HEK293T (cell line): ENCODE results near the gene LRMDA.

ENCODE experiments used
- CTCF ChIA-PET: fragments of 350-600 bp; formaldehyde crosslinking; extraction: SDS; loops from one replicate; lab custom pipeline; 2021; ENCODE audit warnings: antibody characterized with exemption, inconsistent platforms; lab: Yijun Ruan, JAX
- POLR2A ChIA-PET: fragments of 350-600 bp; formaldehyde crosslinking; extraction: SDS; loops from one replicate; lab custom pipeline; 2020; ENCODE audit warnings: antibody characterized with exemption, inconsistent platforms; lab: Yijun Ruan, JAX
- DNase-seq: peaks from one replicate; pipeline ENCODE4 v3.0.0; 2012; ENCODE audit warnings: mixed read lengths; ENCODE audit errors: extremely low spot score
- ARNT ChIP-seq: fragments of 450-650 bp; IDR thresholded peaks from 2 replicates; pipeline ENCODE4 v1.6.1; 2017; ENCODE audit warnings: mild to moderate bottlenecking
- BHLHE40 ChIP-seq: fragments of 450-650 bp; IDR thresholded peaks from 2 replicates; pipeline ENCODE4 v1.6.1; 2016; ENCODE audit warnings: mild to moderate bottlenecking, moderate library complexity, borderline replicate concordance
- CTBP1 ChIP-seq: fragments of 450-650 bp; IDR thresholded peaks from 2 replicates; pipeline ENCODE4 v1.6.1; 2016; ENCODE audit warnings: borderline replicate concordance
- ELF4 ChIP-seq: fragments of 450-650 bp; IDR thresholded peaks from 2 replicates; pipeline ENCODE4 v1.6.1; 2017; ENCODE audit warnings: antibody characterized with exemption
- FOXA1 ChIP-seq: fragments of 450-650 bp; IDR thresholded peaks from 2 replicates; pipeline ENCODE4 v1.6.1; 2016; ENCODE audit warnings: mild to moderate bottlenecking
- FOXK2 ChIP-seq: fragments of 450-650 bp; IDR thresholded peaks from 2 replicates; pipeline ENCODE4 v1.6.1; 2016; ENCODE audit warnings: mild to moderate bottlenecking
- FOXM1 ChIP-seq: fragments of 450-650 bp; IDR thresholded peaks from 2 replicates; pipeline ENCODE4 v1.6.1; 2017; ENCODE audit warnings: mild to moderate bottlenecking, borderline replicate concordance
- HDGF ChIP-seq: fragments of 450-650 bp; IDR thresholded peaks from 2 replicates; pipeline ENCODE4 v1.6.1; 2017; ENCODE audit warnings: antibody characterized with exemption, borderline replicate concordance
- L3MBTL2 ChIP-seq: fragments of 450-650 bp; conservative IDR thresholded peaks from 2 replicates; pipeline ENCODE4 v1.6.1; 2016; ENCODE audit warnings: mild to moderate bottlenecking
- LEF1 ChIP-seq: fragments of 450-650 bp; IDR thresholded peaks from 2 replicates; pipeline ENCODE4 v1.6.1; 2017; ENCODE audit warnings: mild to moderate bottlenecking, borderline replicate concordance
- NFRKB ChIP-seq: fragments of 450-650 bp; IDR thresholded peaks from 2 replicates; pipeline ENCODE4 v1.6.1; 2016; ENCODE audit warnings: mild to moderate bottlenecking, moderate library complexity
- PKNOX1 ChIP-seq: fragments of 450-650 bp; IDR thresholded peaks from 2 replicates; pipeline ENCODE4 v1.6.1; 2016
- SP1 ChIP-seq: fragments of 450-650 bp; IDR thresholded peaks from 2 replicates; pipeline ENCODE4 v1.6.1; 2017
- SUZ12 ChIP-seq: fragments of 450-650 bp; IDR thresholded peaks from 2 replicates; pipeline ENCODE4 v1.6.1; 2016; ENCODE audit warnings: mild to moderate bottlenecking
- TARDBP ChIP-seq: fragments of 450-650 bp; IDR thresholded peaks from 2 replicates; pipeline ENCODE4 v1.6.1; 2016
- ZNF384 ChIP-seq: fragments of 450-650 bp; IDR thresholded peaks from 2 replicates; pipeline ENCODE4 v1.6.1; 2016

Gene LRMDA

GRCh38 chr10:75860009-75860408 is 428.6 kb downstream of the LRMDA start:
- DNase-seq, result no peak
- CTCF ChIA-PET, result no interaction called here
- TF ChIP-seq ARNT (no peak), FOXK2 (no peak)
- POLR2A ChIA-PET, result no interaction called here

GRCh38 chr10:75861582-75861981 is 430.2 kb downstream of the LRMDA start:
- ChIA-PET POLR2A (no interaction called here), CTCF (no interaction called here)
- DNase-seq, result no peak
- TF ChIP-seq BHLHE40 (no peak), ARNT (no peak), FOXM1 (no peak), TARDBP (no peak), FOXA1 (no peak), ELF4 (no peak), SUZ12 (no peak), FOXK2 (no peak), L3MBTL2 (no peak), PKNOX1 (no peak), HDGF (no peak), CTBP1 (no peak), ZNF384 (no peak), NFRKB (no peak)

- ChIA-PET CTCF (no interaction called here), POLR2A (no interaction called here)
- no peak for DNase-seq
- peak; percentile 74 for TF ChIP-seq PKNOX1
- no peak for TF ChIP-seq BHLHE40
These were observed 431.5 kb downstream of the LRMDA start for GRCh38 chr10:75862935-75863334.

- no peak for DNase-seq
- TF ChIP-seq TARDBP, result no peak
- TF ChIP-seq PKNOX1, result peak; percentile 71
- CTCF ChIA-PET, result interaction anchor here (0.5 kb wide), 1 partner anchor 110 kb away, joined by 3 read pairs; no protein-coding TSS in a partner anchor
- POLR2A ChIA-PET, result no interaction called here
These were observed 433.3 kb downstream of the LRMDA start for GRCh38 chr10:75864717-75865116.

GRCh38 chr10:75865413-75866299 is 434.2 kb downstream of the LRMDA start:
- CTCF ChIA-PET, result interaction anchor here (0.6 kb wide), 1 partner anchor 635 kb away, joined by 4 read pairs; no protein-coding TSS in a partner anchor
- no peak for TF ChIP-seq L3MBTL2
- no peak for TF ChIP-seq HDGF
- POLR2A ChIA-PET, result interaction anchor here (0.8 kb wide), 1 partner anchor 9 kb away, joined by 3 read pairs; no protein-coding TSS in a partner anchor
- DNase-seq, result no peak

- TF ChIP-seq LEF1 (no peak), FOXA1 (no peak), BHLHE40 (no peak), CTBP1 (no peak), PKNOX1 (no peak), SP1 (no peak), FOXK2 (no peak), FOXM1 (no peak), SUZ12 (no peak), ARNT (no peak), HDGF (no peak), TARDBP (no peak)
- CTCF ChIA-PET, result no interaction called here
- no peak for DNase-seq
- POLR2A ChIA-PET, result interaction anchor here (0.5 kb wide), 1 partner anchor 17 kb away, joined by 3 read pairs; no protein-coding TSS in a partner anchor
These were observed 434.8 kb downstream of the LRMDA start for GRCh38 chr10:75866300-75866625.

GRCh38 chr10:75866731-75867130 is 435.3 kb downstream of the LRMDA start:
- CTCF ChIA-PET, result no interaction called here
- DNase-seq, result no peak
- POLR2A ChIA-PET, result interaction anchor here (0.5 kb wide), 1 partner anchor 18 kb away, joined by 3 read pairs; no protein-coding TSS in a partner anchor
- TF ChIP-seq FOXK2 (no peak), TARDBP (no peak), PKNOX1 (0 out of 2 replicates have a peak, but pooled peaks have one; percentile 22), BHLHE40 (no peak), SUZ12 (no peak)
